Gastroesophageal sphincter (tissue), 3 donors: ENCODE data around the gene PTRH1.

ENCODE experiments used
- CTCF ChIP-seq, 4 experiments: fragments of 200-600 bp in 2 of 4; fragments of 450-650 bp in 2 of 4; sonication (generic) in 1 of 4; IDR thresholded peaks; one replicate each; pipeline ENCODE4 v1.5.1; 2017 to 2019; ENCODE audit warnings: antibody characterized with exemption in 4 of 4, mild to moderate bottlenecking in 2 of 4, moderate library complexity in 2 of 4
- EP300 ChIP-seq: sonication (generic); formaldehyde crosslinking; IDR thresholded peaks from one replicate; pipeline ENCODE4 v1.6.1; 2017; ENCODE audit warnings: antibody characterized with exemption, mild to moderate bottlenecking
- POLR2A ChIP-seq, 2 donors: fragments of 450-650 bp; IDR thresholded peaks; one replicate each; pipeline ENCODE4 v1.6.1; 2017; ENCODE audit warnings: antibody characterized with exemption in 2 of 2, mild to moderate bottlenecking in 2 of 2, moderate library complexity in 1 of 2
- POLR2AphosphoS5 ChIP-seq: sonication (generic); formaldehyde crosslinking; IDR thresholded peaks from one replicate; pipeline ENCODE4 v1.6.1; 2017; ENCODE audit warnings: antibody characterized with exemption

- TF ChIP-seq EP300 (no peak), CTCF (IDR thresholded peaks at IDR 0.05) (no peak), POLR2A (IDR thresholded peaks at IDR 0.05) (no peak), POLR2AphosphoS5 (no peak)
Measured at GRCh38 chr9:127693697-127694096, 21.8 kb downstream of the PTRH1 start.
